Ovary (tissue), 3 donors: ENCODE data around the gene WDR31.

Experiments used
- CTCF ChIP-seq, 3 donors: fragments of 450-650 bp in 2 of 3; fragments of 200-600 bp in 1 of 3; IDR thresholded peaks; one replicate each; pipeline versions ENCODE4 v1.5.1 to v1.8.0; 2016 to 2022; ENCODE audit warnings: antibody characterized with exemption in 3 of 3, mild to moderate bottlenecking in 1 of 3
- POLR2A ChIP-seq: fragments of 450-650 bp; IDR thresholded peaks from one replicate; pipeline ENCODE4 v1.6.1; 2017; ENCODE audit warnings: antibody characterized with exemption, mild to moderate bottlenecking, moderate library complexity
- donor health status: DM: no; HTN: no; CAD: no.

- TF ChIP-seq CTCF (IDR thresholded peaks at IDR 0.05): no peak
- no peak for TF ChIP-seq POLR2A
These were observed 70.2 kb downstream of the WDR31 start for GRCh38 chr9:113269871-113270270.
